K562 (cell line): ENCODE results near the gene NEK5.

Source experiments
- CAMTA2 ChIP-seq: fragments of 250-450 bp; sonication (Bioruptor Pico); conservative IDR thresholded peaks from 2 replicates; pipeline ENCODE4 v1.5.1; 2022
- CTCF ChIP-seq, 3 experiments: IDR thresholded peaks in 2 of 3; conservative IDR thresholded peaks in 1 of 3; 2 replicates each; pipeline ENCODE4 v1.5.1; 2011 to 2012; ENCODE audit warnings: low read length in 3 of 3, mild to moderate bottlenecking in 3 of 3, control low read depth in 2 of 3, improper control_type of control experiment in 1 of 3, inconsistent platforms in 1 of 3, low read depth in 1 of 3, mixed read lengths in 1 of 3, moderate library complexity in 1 of 3; ENCODE audit not compliant: insufficient read depth in 2 of 3
- JUNB ChIP-seq: fragments of 450-650 bp; formaldehyde crosslinking; conservative IDR thresholded peaks from 2 replicates; pipeline ENCODE4 v1.4.0; 2020; ENCODE audit warnings: mild to moderate bottlenecking
- MAX ChIP-seq: sonication (generic); formaldehyde crosslinking; IDR thresholded peaks from 2 replicates; pipeline ENCODE4 v1.9.0; 2022; ENCODE audit warnings: mild to moderate bottlenecking, missing genetic modification reagents
- MAZ ChIP-seq, 2 experiments: fragments of 450-650 bp in 1 of 2; sonication (generic) in 1 of 2; formaldehyde crosslinking; IDR thresholded peaks in 1 of 2; conservative IDR thresholded peaks in 1 of 2; 2 replicates each; pipeline versions ENCODE4 v1.4.0 to v1.5.0; 2020; ENCODE audit warnings: mild to moderate bottlenecking in 1 of 2, missing genetic modification reagents in 1 of 2
- MEIS2 ChIP-seq: fragments of 450-650 bp; IDR thresholded peaks from 2 replicates; pipeline ENCODE4 v1.6.1; 2014; ENCODE audit warnings: mild to moderate bottlenecking; ENCODE audit not compliant: partially characterized antibody
- MXI1 ChIP-seq: IDR thresholded peaks from 2 replicates; pipeline ENCODE4 v1.6.1; 2011; ENCODE audit warnings: low read depth, mild to moderate bottlenecking, improper control_type of control experiment, low read length
- NFXL1 ChIP-seq: fragments of 450-650 bp; formaldehyde crosslinking; IDR thresholded peaks from 2 replicates; pipeline ENCODE4 v1.4.0; 2021; ENCODE audit warnings: mild to moderate bottlenecking
- TARDBP ChIP-seq: fragments of 450-650 bp; IDR thresholded peaks from 2 replicates; pipeline ENCODE4 v1.6.1; 2016

GRCh38 chr13:51988988-51989618 is 139.8 kb downstream of the NEK5 start:
- TF ChIP-seq TARDBP, result no peak
- TF ChIP-seq MAZ (CRISPR knock-in tag; conservative IDR thresholded peaks at IDR 0.05 in 1 of 2, IDR thresholded peaks at IDR 0.05 in 1 of 2), result no peak
- TF ChIP-seq CTCF (IDR thresholded peaks at IDR 0.05 in 2 of 3, conservative IDR thresholded peaks at IDR 0.05 in 1 of 3; ENCODE audit: insufficient read depth in 2 of 3, low read depth in 1 of 3, low read length in 3 of 3), result no peak
- TF ChIP-seq NFXL1 (CRISPR knock-in tag), result no peak
- no peak for TF ChIP-seq MAX (CRISPR knock-in tag)
- TF ChIP-seq JUNB, result no peak
- no peak for TF ChIP-seq MXI1
- TF ChIP-seq MEIS2, result no peak
- no peak for TF ChIP-seq CAMTA2 (CRISPR knock-in tag)
